NCI-H446 treated with DMSO at 0.1 percent for 48 hours (cell line): Measurements from ENCODE around the gene ANKS1B.

ENCODE experiments used
- DNase-seq: peaks from one replicate; lab custom pipeline; 2025; lab: John Stamatoyannopoulos, UW

ANKS1B gene

DNA sequence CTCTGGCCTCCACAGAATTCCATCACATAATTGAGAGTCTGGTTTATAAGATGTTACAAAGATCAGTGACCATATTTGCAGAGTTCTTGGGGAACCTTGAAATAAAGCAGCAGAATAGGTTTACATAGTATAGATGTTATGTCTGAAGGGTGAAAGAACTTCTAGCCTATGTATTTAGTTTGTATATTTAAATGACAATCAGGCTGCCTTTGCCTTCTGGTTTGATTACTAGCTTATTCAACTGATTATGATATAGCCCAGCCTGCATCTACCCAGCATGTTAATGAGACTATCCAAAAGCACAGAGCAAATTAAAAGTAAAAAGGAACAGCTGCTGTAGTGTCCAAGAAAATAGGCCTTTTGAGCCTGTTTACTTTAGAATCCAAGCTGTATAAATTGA is 1254.3 kb downstream of the ANKS1B start:
- no peak for DNase-seq

DNA sequence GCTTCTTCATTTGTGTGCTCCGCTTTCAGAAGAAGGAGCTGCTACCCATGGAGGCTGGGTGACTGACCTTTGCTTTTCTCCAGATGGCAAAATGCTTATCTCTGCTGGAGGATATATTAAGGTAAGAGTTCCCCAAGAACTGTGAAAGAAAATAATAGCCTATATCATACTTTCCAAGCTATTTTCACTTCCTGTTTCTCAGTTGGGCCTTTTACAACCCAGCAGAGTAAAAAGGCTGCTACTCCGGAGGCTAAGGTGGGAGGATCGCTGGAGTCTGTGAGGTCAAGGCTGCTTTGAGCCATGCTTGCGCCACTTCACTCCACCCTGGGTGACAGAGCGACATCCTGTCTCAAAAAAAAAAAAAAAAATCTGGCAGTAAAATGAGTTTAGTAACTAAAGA is 1257.5 kb downstream of the ANKS1B start:
- DNase-seq: no peak

DNA sequence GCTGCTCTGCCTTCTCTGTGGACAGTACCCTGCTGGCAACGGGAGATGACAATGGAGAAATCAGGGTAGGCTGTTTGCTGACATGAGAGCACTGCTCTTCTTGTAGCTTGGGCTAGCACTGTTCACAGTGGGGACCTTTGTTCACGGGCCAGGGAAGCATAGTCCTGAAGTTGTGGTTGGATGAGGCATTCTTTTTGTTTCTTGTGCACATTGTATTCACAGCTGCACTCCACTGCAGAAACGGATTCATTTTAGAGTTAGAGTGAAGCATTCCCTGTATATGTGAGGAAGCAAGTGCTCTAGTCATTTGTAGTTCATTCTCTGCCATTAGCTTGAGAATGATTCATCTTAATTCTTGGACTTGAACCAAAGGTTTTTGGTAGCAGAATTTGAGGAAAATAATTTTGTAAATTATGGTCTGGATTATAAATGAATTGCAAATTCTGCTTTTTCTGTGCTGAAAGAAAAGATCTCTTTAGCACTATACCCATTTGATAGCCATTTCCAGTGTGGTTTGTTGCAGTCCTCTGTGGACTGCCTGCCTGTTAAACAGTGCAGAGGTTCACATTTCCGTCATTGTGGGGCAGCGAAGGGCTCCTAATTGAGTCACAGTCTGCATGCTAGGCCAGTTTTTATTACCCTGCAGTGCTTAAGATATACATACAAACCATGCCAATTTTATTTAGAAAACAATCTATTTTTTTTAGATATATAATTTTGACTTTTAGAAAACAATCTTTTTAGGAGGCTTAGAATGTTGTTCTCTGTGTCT is 1259.1 kb downstream of the ANKS1B start:
- DNase-seq: no peak

DNA sequence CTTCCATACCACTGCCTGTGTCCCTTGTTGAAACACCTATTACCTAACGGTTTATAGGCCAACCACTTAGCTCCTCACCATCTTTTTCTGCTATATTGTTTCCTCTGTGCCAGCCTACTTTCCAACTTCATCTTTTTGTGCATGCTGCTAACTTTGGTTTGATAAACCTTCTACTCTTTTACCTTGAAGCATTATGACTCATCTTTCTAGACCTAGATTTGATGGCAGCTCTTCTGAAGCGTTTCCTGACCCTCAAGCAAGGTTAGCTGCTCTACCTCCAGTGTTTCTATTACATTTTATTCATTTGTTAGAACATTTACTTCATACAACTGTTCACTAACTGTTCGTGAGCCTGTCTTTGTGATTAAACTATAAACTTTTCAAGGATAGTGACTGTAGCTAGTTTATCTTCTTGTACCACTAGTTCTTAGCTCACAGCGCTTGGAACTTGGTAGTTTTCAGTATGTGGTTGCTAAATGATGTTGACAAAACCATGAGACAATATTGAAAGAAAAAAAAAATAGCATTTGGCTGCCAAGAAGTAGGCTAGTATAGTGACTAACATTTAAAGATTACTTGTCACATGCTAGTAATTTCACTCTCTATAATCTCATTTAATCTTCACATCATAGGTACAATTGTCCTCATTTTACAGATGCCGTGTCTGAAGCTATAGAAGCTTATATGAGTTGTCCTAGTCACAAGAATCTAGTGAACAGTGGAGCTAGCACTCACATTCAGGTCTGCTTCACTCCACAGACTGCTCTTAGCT is 1260.2 kb downstream of the ANKS1B start:
- DNase-seq: no peak

DNA sequence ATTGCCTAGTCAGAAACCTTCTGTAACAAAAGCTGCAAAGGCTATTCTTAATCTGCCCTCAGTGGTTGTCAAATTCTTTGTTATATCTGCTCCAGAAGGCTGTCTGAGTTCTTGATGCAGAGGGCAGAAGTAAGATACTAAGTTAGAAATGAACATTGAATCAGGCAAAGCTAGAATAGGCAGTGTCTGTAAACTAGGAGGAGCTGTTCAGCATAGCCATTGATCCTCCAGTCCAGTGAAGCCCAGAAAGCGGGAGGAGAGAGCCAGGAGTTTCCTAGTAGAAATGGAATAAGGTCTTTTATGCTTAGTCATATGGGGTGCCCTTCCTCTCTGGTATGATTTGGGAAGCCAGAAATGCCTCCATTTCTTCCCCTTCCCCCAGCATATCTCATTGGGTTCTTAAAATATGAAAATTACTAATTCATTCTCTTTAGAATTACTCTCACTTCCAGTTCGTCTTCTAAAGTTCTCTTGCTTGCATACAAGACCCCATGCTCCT is 1263.5 kb downstream of the ANKS1B start:
- DNase-seq: no peak

DNA sequence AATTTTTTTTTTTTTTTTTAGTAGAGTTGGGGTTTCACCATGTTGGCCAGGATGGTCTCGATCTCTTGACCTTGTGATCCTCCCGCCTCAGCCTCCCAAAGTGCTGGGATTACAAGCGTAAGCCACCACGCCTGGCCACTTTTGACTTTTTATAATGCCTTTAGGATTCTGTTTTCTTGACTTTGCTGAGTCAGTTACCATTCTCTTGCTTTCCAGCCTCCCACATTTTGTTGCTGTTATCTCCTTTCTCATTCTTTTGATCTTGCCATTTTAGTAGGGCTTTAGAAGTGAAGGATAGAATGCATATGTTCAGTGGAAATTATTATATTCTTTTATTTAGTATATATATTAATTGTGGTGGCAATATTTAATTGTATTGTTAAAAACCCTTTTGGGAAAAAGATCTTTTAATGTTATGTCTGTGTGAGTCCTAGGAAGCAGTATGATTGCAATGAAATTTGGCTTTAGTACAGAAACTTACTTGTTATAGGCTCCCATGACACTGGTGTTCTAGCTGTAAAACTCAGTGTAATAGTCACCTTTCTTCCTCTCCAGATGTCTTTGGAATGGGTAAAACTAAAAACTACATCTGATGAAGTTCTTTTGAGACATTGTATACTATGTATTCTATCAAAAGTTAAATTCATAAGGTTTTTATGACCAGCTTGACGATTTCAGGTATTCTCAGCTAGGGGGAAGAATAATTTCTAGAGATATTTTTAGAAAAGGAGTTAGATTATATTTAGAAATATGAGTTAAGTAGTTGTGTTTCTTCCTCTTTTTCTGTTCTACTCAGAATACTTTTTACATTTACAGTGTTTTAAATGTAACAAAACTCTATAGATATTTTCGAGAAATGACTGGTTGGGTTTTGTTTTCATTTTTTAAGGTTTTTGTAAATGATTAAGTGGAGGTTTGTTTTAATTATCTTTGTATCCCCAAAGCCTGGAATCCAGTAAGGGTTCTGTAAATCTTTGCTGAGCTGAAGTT is 1264.9 kb downstream of the ANKS1B start:
- DNase-seq: no peak

DNA sequence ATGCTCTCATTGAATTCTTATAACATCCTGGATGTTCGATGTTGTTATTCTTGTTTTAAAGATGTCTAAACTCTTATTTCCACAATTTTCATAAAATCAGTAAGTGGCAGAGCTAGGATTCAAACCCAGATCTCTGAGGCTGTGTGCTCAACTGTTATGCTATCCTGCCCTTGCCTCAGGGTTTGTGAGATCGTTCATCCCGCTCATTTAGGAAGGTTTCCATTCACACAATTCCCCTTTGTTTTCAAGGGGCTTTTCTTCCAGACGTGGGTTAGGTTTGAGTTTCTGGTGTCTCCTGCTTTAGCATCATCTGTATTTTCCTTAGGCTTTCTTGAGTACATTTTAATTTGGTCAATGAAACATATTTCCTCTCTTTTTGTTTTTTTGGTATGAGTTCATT is 1270.3 kb downstream of the ANKS1B start:
- no peak for DNase-seq

DNA sequence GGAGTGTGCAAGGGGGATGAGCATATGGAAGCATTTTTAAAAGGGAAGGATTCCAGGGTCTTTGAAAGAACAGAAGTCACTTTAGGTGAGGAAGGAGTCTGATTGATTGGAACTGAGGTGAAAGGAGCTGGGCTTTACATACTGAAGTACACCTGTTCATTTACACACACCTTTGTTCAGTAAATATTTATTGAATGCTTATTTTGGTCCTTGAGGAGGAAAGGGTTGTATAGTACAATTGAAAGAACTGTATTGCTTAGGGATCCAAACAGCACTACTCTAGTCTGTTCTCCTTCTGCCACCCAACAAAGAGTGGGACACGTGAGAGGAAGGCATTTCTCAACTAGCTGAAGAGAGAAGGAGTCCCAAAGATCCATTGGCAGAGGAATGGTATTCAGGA is 1275.7 kb downstream of the ANKS1B start:
- no peak for DNase-seq

DNA sequence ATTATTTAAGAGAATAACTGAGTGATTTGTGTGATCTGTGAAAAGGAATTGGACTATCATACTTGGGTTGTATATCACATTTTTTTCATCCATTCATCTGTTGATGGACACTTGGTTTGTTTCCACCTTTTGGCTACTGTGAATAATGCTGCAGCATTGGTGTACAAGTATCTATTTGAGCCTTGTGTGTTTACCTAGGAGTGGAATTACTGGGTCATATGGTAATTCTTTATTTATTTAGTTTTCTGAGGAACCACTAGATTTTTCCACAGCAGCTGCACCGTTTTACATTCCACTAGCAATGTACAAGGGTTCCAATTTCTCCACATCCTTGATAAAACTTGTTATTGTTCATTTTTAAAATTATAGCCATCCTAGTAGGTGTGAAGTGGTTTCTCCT is 1283.6 kb downstream of the ANKS1B start:
- DNase-seq: no peak

DNA sequence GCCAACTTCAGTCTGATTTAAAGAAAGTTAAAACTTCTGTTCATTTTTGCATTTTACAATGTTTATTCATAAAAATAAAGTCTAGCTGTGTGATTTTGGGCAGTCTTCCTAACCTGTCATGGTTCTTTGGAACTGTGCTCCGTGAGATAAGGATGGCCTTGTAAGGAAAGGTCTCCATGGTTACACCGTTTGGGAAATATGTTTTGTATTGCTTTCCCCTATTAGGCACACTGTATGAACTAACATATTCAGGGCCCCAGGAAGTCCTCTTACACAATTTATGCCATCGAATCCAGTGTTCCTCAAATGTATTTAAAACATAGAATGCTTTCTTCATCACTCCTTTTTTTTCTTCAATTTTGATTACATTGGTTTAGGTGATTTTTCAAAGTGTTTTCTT is 1285.2 kb downstream of the ANKS1B start:
- DNase-seq: no peak

DNA sequence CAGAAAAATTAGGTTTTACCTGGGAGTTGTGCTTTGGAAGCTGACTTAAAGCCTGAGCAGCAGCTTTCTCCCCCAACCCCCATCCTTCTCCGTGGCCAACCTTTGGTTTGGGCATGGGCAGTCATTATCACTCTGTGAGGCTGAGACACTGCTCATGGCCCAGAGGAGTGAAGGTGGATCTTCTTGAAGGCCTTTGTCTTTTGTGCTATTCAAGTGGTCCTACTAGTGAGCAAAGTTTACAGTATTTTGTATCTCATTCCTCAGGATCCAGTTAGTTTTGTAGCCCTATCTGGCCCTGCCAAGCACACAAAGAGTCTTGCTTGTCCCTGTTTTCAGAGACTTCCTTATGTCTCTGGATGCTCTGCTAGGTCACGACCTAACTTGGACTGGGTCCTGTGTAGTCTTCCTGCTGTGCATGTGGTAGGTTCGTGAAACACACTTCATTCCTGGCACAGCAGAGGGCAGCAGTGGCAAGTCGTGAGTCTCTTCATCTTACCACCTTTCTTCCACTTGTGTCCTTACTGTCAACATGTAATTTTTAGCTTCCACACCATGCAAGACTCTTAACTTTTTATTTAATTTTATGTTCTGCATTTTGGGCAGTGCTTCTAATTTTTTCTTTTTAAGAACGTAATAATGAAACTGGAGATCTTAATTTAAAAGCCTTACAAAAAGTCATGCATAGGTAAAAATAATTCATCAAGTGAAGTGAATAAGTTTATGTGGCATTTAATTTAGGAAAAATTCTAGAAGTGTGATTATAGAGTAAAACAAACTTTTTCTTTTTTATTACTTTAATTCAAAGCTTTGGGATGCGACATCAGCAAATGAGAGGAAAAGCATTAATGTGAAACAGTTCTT is 1285.9 kb downstream of the ANKS1B start:
- DNase-seq: peak; percentile 25

DNA sequence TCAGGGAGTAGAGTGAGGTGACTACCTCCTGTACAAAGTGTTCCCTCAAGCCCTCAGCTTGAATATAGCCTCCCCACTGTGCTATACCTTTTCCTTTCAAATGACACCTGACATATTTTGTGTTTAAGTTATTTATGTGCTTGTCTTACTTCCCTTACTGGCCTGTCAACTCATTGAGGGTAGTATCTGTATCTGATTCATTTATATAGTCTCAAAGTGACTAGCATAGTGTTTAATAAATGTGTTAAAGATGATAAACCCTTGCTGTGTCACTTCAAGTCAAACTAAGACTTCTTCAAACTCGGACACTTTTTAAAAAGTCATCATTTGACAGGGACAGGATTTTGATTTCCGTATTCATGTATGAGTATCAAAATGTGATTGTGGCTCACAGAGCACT is 1287.5 kb downstream of the ANKS1B start:
- no peak for DNase-seq

DNA sequence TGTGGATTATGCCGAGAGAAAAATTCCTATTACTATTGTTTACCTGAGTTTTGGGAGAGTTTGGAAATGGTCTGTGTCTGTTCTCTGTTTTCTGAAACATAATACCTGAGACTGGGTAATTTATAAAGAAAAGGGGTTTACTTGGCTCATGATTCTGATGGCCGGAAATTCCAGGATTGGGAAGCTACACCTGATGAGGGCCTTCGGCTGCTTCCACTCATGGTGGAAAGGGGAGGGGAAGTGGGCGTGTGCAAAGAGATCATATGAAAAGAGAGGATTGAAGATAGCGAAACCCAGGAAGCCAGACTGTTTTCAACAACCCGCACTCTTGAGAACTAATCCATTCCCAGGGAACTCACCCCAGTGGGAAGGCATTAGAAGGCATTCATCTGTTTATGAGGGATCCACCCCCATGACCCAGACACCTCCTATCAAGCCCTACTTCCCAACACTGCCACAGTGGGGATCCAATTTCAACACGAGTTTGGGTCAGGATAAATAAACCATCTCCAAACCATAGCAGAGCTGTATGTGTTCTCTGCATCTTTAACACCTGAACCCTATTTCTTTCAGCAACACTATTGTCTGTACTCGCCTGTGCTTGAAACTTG is 1288.6 kb downstream of the ANKS1B start:
- DNase-seq: no peak

DNA sequence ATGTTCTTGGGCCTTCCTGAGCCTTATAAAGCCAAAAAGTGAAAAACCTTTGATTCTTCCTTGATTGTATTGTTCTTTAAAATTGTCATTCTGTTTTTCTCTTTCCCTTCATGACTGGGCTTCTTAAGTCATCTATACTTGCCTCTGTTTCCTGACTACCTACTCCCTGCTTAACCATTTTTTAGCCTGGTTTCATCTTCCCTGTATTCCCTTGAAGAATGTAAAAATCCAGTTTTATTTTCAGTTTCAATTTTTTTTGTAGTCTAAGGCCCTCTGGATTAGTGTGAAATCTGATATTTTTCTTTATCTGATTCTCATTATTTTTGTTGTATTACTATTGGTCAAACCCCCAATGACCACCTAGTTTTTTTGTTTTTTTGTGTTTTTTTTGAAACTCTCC is 1293.4 kb downstream of the ANKS1B start:
- no peak for DNase-seq

DNA sequence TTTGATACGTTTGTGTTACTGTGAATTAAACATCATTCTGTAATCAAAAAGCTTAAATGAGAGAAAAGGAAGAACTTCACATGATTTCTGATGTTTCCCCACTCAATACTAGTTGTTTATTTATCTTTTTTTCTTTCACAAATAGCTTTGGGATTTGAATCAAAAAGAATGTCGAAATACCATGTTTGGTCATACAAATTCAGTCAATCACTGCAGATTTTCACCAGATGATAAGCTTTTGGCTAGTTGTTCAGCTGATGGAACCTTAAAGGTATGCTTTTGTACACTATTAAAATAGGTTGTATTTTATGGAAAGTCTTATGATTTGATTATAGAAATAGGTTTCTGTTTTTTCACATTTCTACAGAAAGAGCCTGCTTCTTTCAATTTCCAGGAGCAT is 1298.1 kb downstream of the ANKS1B start:
- DNase-seq: no peak
